Loucy (cell line): ENCODE data around the gene CHRNA3.

Experiments
- CTCF ChIP-seq: fragments of 200-600 bp; sonication (generic); conservative IDR thresholded peaks from 2 replicates; pipeline ENCODE4 v1.5.1; 2014; ENCODE audit warnings: mild to moderate bottlenecking, antibody characterized with exemption, low read length
- EZH2phosphoT487 ChIP-seq: fragments of 200-600 bp; IDR thresholded peaks from 2 replicates; pipeline ENCODE4 v1.6.1; 2018; ENCODE audit warnings: antibody characterized with exemption, mild to moderate bottlenecking, moderate library complexity, borderline replicate concordance

- TF ChIP-seq CTCF: no peak
- TF ChIP-seq EZH2phosphoT487: no peak
Observed at GRCh38 chr15:78605201-78605600, 15.6 kb downstream of the CHRNA3 start.
